Lung (tissue), 12 donors: Measurements from ENCODE around the gene HINT1. TPM values are rescaled to one million over a fixed set of nuclear protein-coding genes. Genes with fewer than 3 reads are reported as not detected.
A peak's percentile ranks its signal among the peaks of the same experiment; 100 is the strongest.

Source experiments
- ATAC-seq: fragments of 200-7000 bp; cut with Tn5 transposase; one replicate; pipeline ENCODE4 v1.9.1; 2020; ENCODE audit warnings: moderate number of reproducible peaks; ENCODE audit not compliant: insufficient read depth, low FRiP score
- DNase-seq, 3 donors: peaks; one replicate each; pipeline ENCODE4 v3.0.0-alpha.2; 2013 to 2017
- H3K27ac ChIP-seq, 2 donors: one replicate each; pipeline ENCODE4 v1.5.1; 2013; ENCODE audit warnings: mild to moderate bottlenecking in 2 of 2, moderate library complexity in 2 of 2, control low read depth in 1 of 2, inconsistent platforms in 1 of 2, low read depth in 1 of 2, low read length in 1 of 2
- H3K27me3 ChIP-seq, 3 donors: one replicate each; pipeline ENCODE4 v1.5.1; 2013; ENCODE audit warnings: low read length in 2 of 3; ENCODE audit not compliant: control insufficient read depth in 3 of 3, insufficient read depth in 3 of 3
- H3K36me3 ChIP-seq, 4 donors: one replicate each; pipeline ENCODE4 v1.5.1; 2013; ENCODE audit warnings: low read length in 4 of 4, mild to moderate bottlenecking in 1 of 4, moderate library complexity in 1 of 4; ENCODE audit not compliant: control insufficient read depth in 4 of 4, insufficient read depth in 4 of 4
- H3K4me1 ChIP-seq, 5 donors: one replicate each; pipeline ENCODE4 v1.5.1; 2013; ENCODE audit warnings: low read length in 5 of 5, mild to moderate bottlenecking in 2 of 5, moderate library complexity in 1 of 5; ENCODE audit not compliant: control insufficient read depth in 5 of 5, insufficient read depth in 5 of 5
- H3K4me3 ChIP-seq: one replicate; pipeline ENCODE4 v1.5.1; 2013; ENCODE audit warnings: mild to moderate bottlenecking, control low read depth, moderate library complexity
- H3K9ac ChIP-seq, 2 donors: one replicate each; pipeline ENCODE4 v1.5.1; 2013; ENCODE audit warnings: low read length in 2 of 2, control low read depth in 1 of 2; ENCODE audit not compliant: insufficient read depth in 1 of 2
- H3K9me3 ChIP-seq, 4 donors: one replicate each; pipeline ENCODE4 v1.5.1; 2013; ENCODE audit warnings: low read length in 3 of 4, mild to moderate bottlenecking in 1 of 4, moderate library complexity in 1 of 4; ENCODE audit not compliant: control insufficient read depth in 4 of 4, insufficient read depth in 3 of 4
- CTCF ChIP-seq: IDR thresholded peaks from 2 replicates; pipeline ENCODE4 v1.5.1; 2012; ENCODE audit warnings: mild to moderate bottlenecking; ENCODE audit errors: control extremely low read depth, extremely low read depth
- WGBS, 2 donors: extraction: QIAGEN DNeasy Blood & Tissue Kit; methylation state at CpG; one replicate each; pipeline ENCODE4 v1.1.7; 2013; 5-methylcytosine and 5-hydroxymethylcytosine counted together
- polyA plus RNA-seq, 2 donors: library from polyadenylated mRNA; stranded (reverse); fragments of 200-250 nt; gene quantifications; one replicate each; pipeline ENCODE4 v1.2.1, GENCODE V29; 2013
- total RNA-seq, 2 donors: library from RNA; depleted of rRNA in 1 of 2; stranded (reverse); fragments of >200 nt in 1 of 2; gene quantifications; one replicate each; pipeline ENCODE4 v1.2.1, GENCODE V29; 2014 to 2021
- donor health status: control.
- donor health status: control.
- donor health status: Bipolar disorder and iron deficiency.
- donor health status: healthy.
- donor health status: DM: yes; HTN: yes; CAD: no.

Gene HINT1
- total and polyA plus RNA-seq, 4 donors: 125 to 259 (median 182) TPM

- Histone ChIP-seq H3K9me3 (no peaks in the 10 kb centered on the region), H3K4me3 (no peak overlapping the region), H3K36me3 (no peaks in the 10 kb centered on the region), H3K9ac (no peak overlapping the region), H3K27me3 (no peaks in the 10 kb centered on the region), H3K4me1 (no peaks in the 10 kb centered on the region), H3K27ac (no peak overlapping the region)
- DNase-seq (no peak), ATAC-seq (no peak)
- TF ChIP-seq CTCF: no peak
- 65 to 81% methylated on average over 2 of the region's 2 CpGs for WGBS, 2 donors
Observed at GRCh38 chr5:131114754-131115153, 50.3 kb downstream of the HINT1 start.

DNA sequence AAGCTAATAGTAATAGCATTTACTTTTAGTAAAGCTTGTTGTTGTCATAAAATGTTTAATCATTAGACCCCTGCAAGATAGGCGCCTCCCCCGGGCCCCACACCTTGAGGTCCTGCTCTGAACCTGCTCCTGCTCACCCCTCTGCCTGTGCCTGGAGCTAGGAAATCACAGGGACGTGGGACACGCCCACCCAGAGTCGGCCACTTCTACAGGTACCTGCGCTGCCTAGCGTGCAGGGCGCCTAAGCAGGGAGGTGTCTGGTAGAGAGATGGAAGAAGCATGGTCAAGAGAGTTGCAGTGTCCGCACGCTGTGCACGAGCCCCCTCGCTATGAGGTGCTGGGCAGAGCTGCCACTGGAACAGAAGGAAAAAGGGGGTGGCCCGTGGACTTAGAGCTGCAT, 52.6 kb downstream of the HINT1 start:
- no peak for TF ChIP-seq CTCF
- H3K4me1 ChIP-seq: peaks cover 0 to 2% (median 0%) of the 10 kb centered on the region in 5 donors
- WGBS, 2 donors: 90 to 95% methylated on average over 13 of the region's 13 CpGs
- DNase-seq (no peak), ATAC-seq (no peak)
- no peaks in the 10 kb centered on the region for H3K9me3 ChIP-seq
- no peak overlapping the region for H3K4me3 ChIP-seq
- H3K27ac ChIP-seq: no peak overlapping the region
- H3K27me3 ChIP-seq: no peaks in the 10 kb centered on the region
- H3K9ac ChIP-seq: no peak overlapping the region
- H3K36me3 ChIP-seq: no peaks in the 10 kb centered on the region

- no peaks in the 10 kb centered on the region for H3K9me3 ChIP-seq
- no peak overlapping the region for H3K27ac ChIP-seq
- WGBS, 2 donors: 28 to 34% methylated on average over 5 of the region's 5 CpGs
- no peaks in the 10 kb centered on the region for H3K36me3 ChIP-seq
- H3K4me1 ChIP-seq: peaks cover 0 to 3% (median 0%) of the 10 kb centered on the region in 5 donors
- ATAC-seq: no peak
- no peaks in the 10 kb centered on the region for H3K27me3 ChIP-seq
- no peak for DNase-seq
- no peak for TF ChIP-seq CTCF
- H3K4me3 ChIP-seq: no peak overlapping the region
- H3K9ac ChIP-seq: no peak overlapping the region
Observed at GRCh38 chr5:131110256-131110594, 54.8 kb downstream of the HINT1 start.

GRCh38 chr5:131109540-131110255, 55.4 kb downstream of the HINT1 start:
- ATAC-seq (no peak), DNase-seq (peak; percentile 27 to 64 (median 63))
- Histone ChIP-seq H3K27ac (no peak overlapping the region), H3K4me3 (no peak overlapping the region), H3K36me3 (no peaks in the 10 kb centered on the region), H3K9me3 (no peaks in the 10 kb centered on the region), H3K9ac (no peak overlapping the region), H3K27me3 (no peaks in the 10 kb centered on the region), H3K4me1 (peaks cover 0 to 3% (median 0%) of the 10 kb centered on the region in 5 donors)
- WGBS, 2 donors: 41 to 53% methylated on average over 2 of the region's 2 CpGs
- TF ChIP-seq CTCF: peak; percentile 52
